GM10266 (cell line): Measurements from ENCODE around the gene SBK3.
A peak's percentile ranks its signal among the peaks of the same experiment; 100 is the strongest.

ENCODE experiments used
- DNase-seq: peaks from one replicate; pipeline ENCODE4 v3.0.0; 2012; ENCODE audit errors: extremely low spot score
- CTCF ChIP-seq: IDR thresholded peaks from 2 replicates; pipeline ENCODE4 v1.5.1; 2012; ENCODE audit warnings: mild to moderate bottlenecking, low read depth; ENCODE audit not compliant: control insufficient read depth, insufficient read depth; ENCODE audit errors: missing control alignments

SBK3 gene

GRCh38 chr19:55525289-55526101, 19.8 kb downstream of the SBK3 start:
- TF ChIP-seq CTCF, result no peak
- no peak for DNase-seq

GRCh38 chr19:55520691-55521292, 24.6 kb downstream of the SBK3 start:
- DNase-seq, result no peak
- no peak for TF ChIP-seq CTCF

GRCh38 chr19:55519451-55520311, 25.7 kb downstream of the SBK3 start:
- no peak for DNase-seq
- no peak for TF ChIP-seq CTCF

- peak; percentile 95 for TF ChIP-seq CTCF
These were observed 28.3 kb downstream of the SBK3 start for GRCh38 chr19:55516878-55517620.

GRCh38 chr19:55508120-55508519, 37.2 kb downstream of the SBK3 start:
- DNase-seq, result no peak
- TF ChIP-seq CTCF, result no peak

More at GRCh38 chr19:55516878-55517620, 28.3 kb downstream of the SBK3 start:
- DNase-seq, result peak; percentile 100

GRCh38 chr19:55504981-55505380, 40.4 kb downstream of the SBK3 start:
- TF ChIP-seq CTCF, result no peak
- no peak for DNase-seq
